Inflammatory macrophage treated with lipopolysaccharide for 1 hour (primary cell): ENCODE measurements around the gene RAPGEF6.
"Not testable (repeated sequence)": the region's sequence is repeated elsewhere in the genome, so short reads cannot be mapped to it uniquely, and the experiment has no call there.

Experiments used
- DNase-seq, 2 donors: peaks; one replicate each; pipeline ENCODE4 v3.0.0-alpha.2; 2020 to 2022

Gene RAPGEF6

GRCh38 chr5:131417240-131417869, 217.7 kb downstream of the RAPGEF6 start:
- peak; percentile 38 to 86 for DNase-seq

- DNase-seq = no peak
Measured at GRCh38 chr5:131416729-131417128, 218.3 kb downstream of the RAPGEF6 start.

- no peak for DNase-seq
Measured at GRCh38 chr5:131413605-131414559, 221.1 kb downstream of the RAPGEF6 start.

- peak; percentile 15 to 33 for DNase-seq
Measured at GRCh38 chr5:131406975-131407638, 227.9 kb downstream of the RAPGEF6 start.

- DNase-seq = no peak
Measured at GRCh38 chr5:131406076-131406475, 229.0 kb downstream of the RAPGEF6 start.

GRCh38 chr5:131405674-131406073, 229.4 kb downstream of the RAPGEF6 start:
- no peak for DNase-seq

GRCh38 chr5:131400585-131400984, 234.4 kb downstream of the RAPGEF6 start:
- no peak for DNase-seq

- not testable (repeated sequence) for DNase-seq
Measured at GRCh38 chr5:131399007-131399406, 236.0 kb downstream of the RAPGEF6 start.

- DNase-seq = no peak
Measured at GRCh38 chr5:131396630-131397273, 238.3 kb downstream of the RAPGEF6 start.

GRCh38 chr5:131396015-131396414, 239.0 kb downstream of the RAPGEF6 start:
- no peak for DNase-seq

- DNase-seq = peak in 1 of 2 donors; percentile 43
Measured at GRCh38 chr5:131394128-131394527, 240.9 kb downstream of the RAPGEF6 start.

GRCh38 chr5:131393498-131393968, 241.5 kb downstream of the RAPGEF6 start:
- DNase-seq = no peak

GRCh38 chr5:131392466-131393095, 242.4 kb downstream of the RAPGEF6 start:
- DNase-seq = no peak

- no peak for DNase-seq
Measured at GRCh38 chr5:131389869-131390265, 245.2 kb downstream of the RAPGEF6 start.

GRCh38 chr5:131389096-131389868, 245.7 kb downstream of the RAPGEF6 start:
- DNase-seq = no peak

GRCh38 chr5:131387255-131387654, 247.8 kb downstream of the RAPGEF6 start:
- no peak for DNase-seq

GRCh38 chr5:131386779-131387178, 248.2 kb downstream of the RAPGEF6 start:
- DNase-seq = no peak

GRCh38 chr5:131386124-131386523, 248.9 kb downstream of the RAPGEF6 start:
- DNase-seq = no peak

GRCh38 chr5:131384616-131385214, 250.3 kb downstream of the RAPGEF6 start:
- DNase-seq = no peak

- DNase-seq = no peak
Measured at GRCh38 chr5:131384173-131384572, 250.9 kb downstream of the RAPGEF6 start.
